AG09309 (cell line): ENCODE measurements around the gene N4BP2.
A peak's percentile ranks its signal among the peaks of the same experiment; 100 is the strongest.

Experiments used
- DNase-seq: peaks from one replicate; pipeline ENCODE4 v3.0.0-alpha.2; 2010; ENCODE audit warnings: low read depth
- H3K4me3 ChIP-seq: 2 replicates; pipeline ENCODE4 v1.5.1; 2011; ENCODE audit warnings: mild to moderate bottlenecking, low read depth, low read length, moderate library complexity; ENCODE audit not compliant: control insufficient read depth
- TF ChIP-seq, protein P1 (sequence below): IDR thresholded peaks from 2 replicates; pipeline ENCODE4 v1.5.1; 2011; ENCODE audit warnings: mild to moderate bottlenecking, low read depth, low read length, inconsistent platforms; ENCODE audit not compliant: insufficient read depth, control insufficient read depth; ENCODE audit errors: missing control alignments

N4BP2 gene

DNA sequence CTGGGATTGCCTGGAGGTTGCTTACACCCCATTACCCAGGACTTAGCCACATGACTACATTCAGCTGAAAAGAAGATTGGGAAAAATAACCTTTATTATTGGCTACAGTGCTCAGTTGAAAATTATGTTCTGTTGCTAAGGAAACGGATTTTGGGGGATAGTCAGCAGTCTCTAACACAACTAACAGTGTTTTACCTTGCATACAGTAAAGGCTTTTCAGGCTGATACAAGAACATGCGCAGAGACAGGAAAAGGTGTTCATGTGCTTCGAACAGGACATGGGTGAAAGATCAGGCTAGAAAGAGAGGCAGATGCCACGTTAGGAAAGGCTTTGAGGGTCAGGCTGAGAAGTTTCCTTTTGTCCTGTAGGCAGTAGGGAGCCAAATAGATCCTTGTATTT is 125.4 kb downstream of the N4BP2 start:
- no peak overlapping the region for H3K4me3 ChIP-seq
- no peak for DNase-seq
- TF ChIP-seq, protein P1, sequence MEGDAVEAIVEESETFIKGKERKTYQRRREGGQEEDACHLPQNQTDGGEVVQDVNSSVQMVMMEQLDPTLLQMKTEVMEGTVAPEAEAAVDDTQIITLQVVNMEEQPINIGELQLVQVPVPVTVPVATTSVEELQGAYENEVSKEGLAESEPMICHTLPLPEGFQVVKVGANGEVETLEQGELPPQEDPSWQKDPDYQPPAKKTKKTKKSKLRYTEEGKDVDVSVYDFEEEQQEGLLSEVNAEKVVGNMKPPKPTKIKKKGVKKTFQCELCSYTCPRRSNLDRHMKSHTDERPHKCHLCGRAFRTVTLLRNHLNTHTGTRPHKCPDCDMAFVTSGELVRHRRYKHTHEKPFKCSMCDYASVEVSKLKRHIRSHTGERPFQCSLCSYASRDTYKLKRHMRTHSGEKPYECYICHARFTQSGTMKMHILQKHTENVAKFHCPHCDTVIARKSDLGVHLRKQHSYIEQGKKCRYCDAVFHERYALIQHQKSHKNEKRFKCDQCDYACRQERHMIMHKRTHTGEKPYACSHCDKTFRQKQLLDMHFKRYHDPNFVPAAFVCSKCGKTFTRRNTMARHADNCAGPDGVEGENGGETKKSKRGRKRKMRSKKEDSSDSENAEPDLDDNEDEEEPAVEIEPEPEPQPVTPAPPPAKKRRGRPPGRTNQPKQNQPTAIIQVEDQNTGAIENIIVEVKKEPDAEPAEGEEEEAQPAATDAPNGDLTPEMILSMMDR = no peak

DNA sequence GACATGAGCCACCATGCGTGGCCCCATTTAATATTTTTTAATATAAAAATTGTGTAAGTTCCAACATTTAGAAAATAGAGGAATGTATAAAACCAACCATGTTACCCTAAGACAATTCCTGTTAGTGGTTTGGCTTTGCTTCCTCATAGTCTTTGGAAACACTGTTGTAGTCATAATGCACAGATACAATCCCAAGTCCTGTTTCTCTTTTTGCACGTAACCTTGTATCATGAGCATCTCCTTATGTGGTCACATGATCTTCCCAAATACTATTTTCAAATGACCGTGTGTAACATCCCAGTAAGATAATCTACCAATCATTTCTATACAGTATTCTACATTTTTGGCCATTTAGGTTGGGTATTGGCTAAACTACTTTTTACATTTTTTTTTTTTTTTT is 126.3 kb downstream of the N4BP2 start:
- H3K4me3 ChIP-seq = no peak overlapping the region
- TF ChIP-seq, protein P1 = no peak
- no peak for DNase-seq

DNA sequence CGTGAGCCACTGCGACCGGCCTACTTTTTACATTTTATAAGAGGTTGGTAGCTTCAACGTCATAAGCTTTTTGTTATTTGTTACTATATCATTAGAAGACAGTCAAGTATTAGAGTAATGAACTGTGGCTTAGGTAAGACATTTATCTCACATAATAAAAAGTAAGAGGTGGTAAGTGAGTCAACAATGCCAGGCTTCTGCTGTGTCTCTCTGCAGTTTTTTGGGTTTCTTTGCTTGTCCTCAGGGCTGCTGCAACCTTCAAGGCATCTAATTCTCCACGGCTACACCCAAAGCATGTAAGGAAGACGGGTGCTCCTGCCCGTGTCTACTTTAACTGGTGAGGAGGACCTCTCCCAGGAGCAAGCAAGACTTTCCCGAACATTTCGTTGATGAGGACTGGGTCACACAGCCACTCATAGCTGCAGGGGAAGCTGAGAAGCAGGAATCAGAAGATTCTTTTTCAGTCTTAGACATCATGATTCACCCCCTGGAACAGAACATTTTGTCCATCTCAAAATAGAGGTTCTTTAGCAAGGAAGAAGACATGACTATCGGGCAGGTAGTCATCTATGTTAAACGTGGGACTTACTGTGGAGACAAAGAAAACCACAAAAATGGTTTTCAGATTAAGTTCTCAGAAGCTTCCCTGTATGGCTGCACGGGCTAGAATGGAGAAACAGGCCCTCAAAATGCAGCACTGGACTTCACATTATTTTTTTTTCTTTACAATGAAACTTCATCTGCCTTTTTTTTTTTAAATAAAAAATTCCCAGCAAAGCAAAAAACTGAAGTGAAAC is 127.2 kb downstream of the N4BP2 start:
- no peak for DNase-seq
- TF ChIP-seq, protein P1 = no peak

DNA sequence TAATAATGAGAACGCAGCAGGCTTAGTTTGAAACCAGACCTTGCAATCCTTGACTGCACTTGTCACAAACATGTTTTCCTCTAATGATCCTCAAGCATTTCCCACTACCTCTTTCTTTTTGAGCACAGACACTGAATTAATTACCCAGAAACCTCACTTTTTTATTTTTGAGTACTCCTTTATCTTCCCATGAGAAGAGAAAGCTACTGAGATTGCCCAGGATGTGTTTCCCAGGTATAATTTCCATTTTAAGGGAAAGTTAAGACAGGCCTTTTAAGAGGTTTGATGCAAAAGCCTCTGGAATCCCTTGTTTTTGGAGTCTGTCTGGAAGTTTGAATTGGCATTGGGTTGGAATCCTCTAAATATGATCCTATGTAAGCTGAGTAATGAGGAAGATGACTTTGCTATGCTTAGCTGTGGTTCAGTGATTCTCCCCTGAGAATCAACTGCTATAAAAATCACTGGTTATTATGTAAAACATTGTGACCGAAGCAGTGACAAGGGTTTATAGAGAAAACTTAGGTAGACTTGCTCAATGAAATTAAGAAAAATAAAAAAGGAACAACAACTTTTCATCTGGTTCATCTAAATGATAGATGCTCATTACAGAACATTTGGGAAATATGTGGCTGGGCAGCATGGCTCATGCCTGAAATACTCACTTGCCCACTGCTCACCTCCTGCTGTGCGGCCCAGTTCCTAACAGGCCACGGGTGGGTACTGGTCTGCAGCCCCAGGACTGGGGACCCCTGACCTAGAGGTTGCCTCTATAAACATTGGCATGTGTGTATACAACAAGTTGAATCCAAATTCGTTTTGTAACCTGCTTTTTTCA is 129.4 kb downstream of the N4BP2 start:
- TF ChIP-seq, protein P1 = no peak
- peak; percentile 21 for DNase-seq
- H3K4me3 ChIP-seq = no peak overlapping the region

More for the DNA sequence above, 127.2 kb downstream of the N4BP2 start:
- no peak overlapping the region for H3K4me3 ChIP-seq

DNA sequence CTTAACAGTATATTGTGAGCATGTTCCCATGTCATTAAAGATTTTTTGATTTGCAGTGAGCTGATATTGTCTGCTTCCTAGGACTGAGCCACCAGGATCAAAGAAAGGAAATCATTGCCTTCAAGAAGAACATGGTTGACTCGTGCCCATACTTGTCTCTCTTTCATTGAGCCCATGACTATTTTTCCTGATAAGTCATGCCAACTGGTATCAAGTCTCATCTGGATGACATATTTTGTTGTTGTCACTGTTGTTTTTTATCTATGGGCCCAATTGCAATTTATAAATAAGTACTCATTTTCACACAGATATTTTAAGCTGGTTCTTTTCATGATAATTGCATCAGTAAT is 130.0 kb downstream of the N4BP2 start:
- TF ChIP-seq, protein P1 = no peak
- DNase-seq = no peak
- no peak overlapping the region for H3K4me3 ChIP-seq

DNA sequence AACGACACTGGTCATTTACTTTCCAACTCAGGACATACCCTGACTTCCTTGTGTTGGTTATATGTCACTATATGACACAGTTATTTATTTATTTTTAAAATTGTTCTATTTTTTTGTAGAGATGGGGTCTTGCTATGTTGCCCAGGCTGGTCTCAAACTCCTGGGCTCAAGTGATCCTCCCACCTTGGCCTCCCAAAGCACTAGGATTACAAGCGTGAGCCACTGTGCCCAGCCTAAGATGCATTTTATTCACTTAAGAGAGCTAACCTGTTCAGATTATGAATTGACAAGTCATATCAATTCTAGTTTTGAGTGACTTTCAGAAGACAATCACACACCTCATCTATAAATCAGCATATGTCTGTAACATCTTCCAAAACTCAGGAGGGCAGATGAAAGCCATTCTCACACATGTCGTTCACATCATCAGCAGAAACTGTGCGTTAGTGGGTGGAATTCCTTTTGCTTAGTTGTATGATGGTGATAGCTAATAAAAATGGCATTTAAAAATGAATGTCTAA is 130.8 kb downstream of the N4BP2 start:
- H3K4me3 ChIP-seq = no peak overlapping the region
- TF ChIP-seq, protein P1 = no peak
- DNase-seq = no peak
